Measurements from ENCODE around the gene DDAH1.
"Not testable (repeated sequence)": the region's sequence is repeated elsewhere in the genome, so short reads cannot be mapped to it uniquely, and the experiment has no call there.

The DDAH1 gene

DNA sequence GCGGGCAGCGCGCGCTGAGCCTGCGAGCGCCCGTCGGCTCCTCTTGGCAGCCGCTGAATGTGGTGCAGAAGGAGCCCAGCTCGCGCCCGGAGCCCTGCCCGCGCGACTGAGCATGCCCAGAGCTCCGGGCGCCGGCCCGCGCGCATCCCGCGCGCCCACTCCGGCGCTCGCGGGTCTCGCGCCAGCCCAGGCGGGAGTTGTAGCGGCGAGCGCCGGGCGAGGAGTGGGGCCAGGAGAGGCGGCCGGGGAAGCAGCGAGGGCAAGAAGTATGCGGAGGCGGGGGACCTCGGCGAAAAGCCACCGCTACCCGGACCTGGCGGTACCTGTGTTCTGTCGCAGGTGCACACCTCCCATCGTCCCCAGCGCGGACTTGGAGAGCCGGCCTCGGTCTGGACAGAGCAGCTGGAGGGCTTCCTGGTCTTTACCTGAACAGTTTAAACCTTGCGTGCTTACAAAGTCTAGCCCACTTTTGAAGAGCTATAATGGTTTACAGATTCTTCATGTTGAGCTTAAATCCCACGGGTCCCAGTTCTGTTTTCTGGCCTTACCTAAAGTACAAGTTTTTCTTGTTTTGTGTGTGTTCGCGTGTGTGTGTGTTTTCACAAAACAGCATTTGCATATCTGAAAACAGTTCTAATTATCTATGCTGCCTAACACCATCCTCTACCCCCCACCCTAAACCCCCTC, at the start of gene DDAH1:
Gene DDAH1 (minus strand): TSS at position 61 of the 687 bp plus-strand sequence. CDS start 114 bp downstream, outside the sequence.
- no peak for DNase-seq

DNA sequence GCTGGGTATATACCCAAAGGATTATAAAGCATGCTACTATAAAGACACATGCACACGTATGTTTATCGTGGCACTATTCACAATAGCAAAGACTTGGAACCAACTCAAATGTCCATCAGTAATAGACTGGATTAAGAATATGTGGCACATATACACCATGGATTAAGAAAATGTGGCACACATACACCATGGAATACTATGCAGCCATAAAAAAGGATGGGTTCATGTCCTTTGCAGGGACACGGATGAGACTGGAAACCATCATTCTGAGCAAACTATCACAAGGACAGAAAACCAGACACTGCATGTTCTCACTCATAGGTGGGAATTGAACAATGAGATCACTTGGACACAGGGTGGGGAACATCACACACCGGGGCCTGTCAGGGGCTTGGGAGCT, 49.0 kb upstream of the DDAH1 start:
- DNase-seq, result not testable (repeated sequence)

DNA sequence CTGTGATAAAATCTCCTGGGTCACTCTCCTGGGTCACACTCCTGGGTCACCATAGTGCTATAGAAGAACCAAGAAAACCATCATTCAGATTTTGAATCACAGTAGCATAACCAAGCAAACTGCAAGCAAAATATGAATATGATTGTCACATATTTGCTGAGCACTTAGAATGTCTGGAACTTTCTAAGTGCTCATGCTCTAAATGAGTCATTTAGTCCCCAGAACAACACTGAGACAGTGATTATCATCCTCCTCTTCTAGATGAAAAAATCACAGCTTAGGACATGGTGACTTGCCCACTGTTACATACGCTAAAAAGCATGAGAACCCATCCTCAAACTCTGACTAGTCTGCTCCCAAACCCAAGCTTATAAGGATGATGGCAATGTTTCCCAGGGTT, 39.5 kb upstream of the DDAH1 start:
- DNase-seq, result no peak

DNA sequence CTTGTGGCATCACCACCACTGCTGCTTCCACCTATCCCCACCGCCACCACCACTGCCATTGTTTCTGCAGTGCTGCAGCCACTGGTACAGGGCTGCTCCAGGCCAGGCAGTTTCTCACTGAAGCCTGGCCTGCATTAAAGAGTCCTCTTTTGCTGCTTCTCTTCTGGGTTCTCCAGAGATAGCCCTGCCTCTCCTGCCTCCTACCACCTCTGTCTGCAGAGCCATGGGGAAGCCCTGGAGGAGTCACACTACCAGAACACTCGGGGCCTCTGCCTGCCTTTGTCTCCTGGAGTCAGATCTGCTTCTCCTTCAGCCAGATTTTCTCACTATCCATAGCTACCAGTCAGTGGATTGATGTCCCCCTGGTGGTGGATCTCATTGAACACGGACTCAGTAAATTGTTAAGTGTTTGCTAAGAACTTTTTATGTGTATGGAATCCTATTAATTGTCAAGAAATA, 37.7 kb upstream of the DDAH1 start:
- no peak for DNase-seq

DNA sequence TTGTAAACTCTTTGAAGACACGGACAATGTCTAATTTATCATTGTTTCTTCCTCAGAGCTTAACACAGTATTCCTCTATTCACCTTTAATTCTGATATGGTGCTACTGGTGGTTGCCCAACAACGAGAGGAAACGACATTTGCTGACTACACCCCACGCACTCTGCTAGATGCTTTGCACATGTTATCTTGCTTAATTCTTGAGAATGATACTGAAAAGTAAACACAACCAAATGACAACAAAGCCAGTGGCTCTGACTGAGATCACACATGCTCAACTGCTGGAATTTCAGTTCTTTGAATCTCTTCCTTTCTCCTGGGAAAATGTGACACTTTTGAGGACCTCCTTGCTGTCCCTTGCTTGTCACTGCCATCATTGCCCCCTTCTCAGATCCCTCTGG, 37.2 kb upstream of the DDAH1 start:
- no peak for DNase-seq

DNA sequence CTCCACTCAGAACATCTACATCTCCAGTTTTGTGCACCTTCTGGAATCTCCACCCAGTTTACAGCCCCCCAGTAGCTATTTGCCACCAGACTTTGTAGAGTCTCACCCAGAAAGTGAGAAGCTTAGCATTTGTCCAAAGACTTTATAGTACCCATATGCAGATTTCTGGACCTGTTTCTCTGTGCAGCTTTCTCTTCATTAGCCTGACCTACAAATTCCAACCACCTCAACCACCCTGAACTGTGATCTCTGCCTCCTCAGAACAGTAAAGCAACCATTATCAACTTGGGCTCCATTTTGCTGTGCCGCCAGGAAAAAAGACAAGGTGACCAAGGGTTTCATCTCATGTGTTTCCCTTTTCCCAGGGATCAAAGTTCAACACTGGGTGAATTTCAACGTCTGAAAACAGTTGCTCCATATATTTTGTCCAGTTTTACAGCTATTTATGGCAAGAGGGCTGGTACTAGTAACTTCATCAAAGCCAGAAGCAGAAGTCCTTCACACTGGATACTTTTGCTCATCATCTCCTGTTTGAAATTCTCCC, 36.5 kb upstream of the DDAH1 start:
- no peak for DNase-seq

DNA sequence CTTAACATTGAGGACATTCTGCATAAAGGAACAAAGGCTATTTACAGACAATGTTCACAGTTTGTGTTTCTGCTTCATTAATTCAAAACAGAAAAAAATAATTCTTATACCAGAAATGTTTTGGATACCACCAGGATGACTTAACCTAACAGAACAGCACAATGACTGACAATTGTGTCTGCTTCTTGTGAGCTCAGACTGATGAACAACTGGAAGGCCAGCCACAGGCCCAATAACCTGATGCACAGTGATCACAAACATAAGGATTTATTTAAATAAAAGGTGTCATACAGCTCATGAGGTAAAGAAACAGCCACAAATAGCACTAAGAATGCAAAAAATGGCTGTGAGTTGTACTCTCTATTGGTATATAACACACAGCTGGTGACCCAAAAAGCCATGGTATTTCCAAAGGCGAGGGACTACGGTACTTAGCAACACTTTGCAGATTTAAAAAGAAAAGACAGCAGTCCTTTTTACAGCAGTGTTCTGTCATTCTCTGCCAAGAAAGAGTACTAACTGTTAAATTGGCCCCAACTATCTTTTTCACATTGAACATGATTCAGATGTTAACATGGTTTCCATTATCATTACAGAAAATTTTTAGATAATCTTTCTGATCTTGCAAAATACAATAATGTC, 32.1 kb upstream of the DDAH1 start:
- DNase-seq, result no peak

DNA sequence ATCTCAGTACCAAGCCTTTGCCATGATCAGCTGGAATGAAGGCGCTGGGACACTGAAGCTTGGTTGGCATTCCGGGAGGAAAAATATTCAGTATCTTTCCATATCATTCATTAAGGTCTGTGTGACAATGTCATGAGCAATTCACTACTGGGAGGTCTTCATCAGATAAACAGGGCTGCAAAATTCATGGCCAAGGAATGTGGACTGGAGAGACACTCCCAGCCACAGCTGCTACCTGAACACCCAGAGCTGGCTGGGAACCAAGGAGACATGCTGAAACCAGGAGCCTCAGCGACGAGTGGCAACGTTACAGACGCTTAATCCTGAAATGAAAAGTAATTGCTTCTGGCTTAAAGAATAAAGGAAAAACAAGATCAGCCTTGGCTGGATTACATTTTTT, 30.6 kb upstream of the DDAH1 start:
- no peak for DNase-seq

DNA sequence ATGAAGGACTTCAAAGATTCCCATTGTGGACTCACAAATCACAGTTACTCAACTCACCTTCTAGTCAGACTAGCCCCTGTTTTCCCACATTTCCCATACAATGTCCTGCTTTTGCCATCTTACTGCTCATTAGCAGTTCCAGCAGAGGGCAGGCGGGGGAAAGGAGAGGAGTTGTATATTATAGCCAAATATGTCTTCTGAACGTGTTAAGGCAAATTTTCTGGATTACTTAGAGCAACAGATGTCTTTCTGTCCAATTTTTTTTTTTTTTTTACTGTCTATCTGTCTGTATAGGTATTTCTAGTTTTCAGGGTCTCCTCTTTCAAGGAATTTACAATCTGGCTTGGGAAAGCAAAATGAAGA, 29.9 kb upstream of the DDAH1 start:
- DNase-seq, result no peak

DNA sequence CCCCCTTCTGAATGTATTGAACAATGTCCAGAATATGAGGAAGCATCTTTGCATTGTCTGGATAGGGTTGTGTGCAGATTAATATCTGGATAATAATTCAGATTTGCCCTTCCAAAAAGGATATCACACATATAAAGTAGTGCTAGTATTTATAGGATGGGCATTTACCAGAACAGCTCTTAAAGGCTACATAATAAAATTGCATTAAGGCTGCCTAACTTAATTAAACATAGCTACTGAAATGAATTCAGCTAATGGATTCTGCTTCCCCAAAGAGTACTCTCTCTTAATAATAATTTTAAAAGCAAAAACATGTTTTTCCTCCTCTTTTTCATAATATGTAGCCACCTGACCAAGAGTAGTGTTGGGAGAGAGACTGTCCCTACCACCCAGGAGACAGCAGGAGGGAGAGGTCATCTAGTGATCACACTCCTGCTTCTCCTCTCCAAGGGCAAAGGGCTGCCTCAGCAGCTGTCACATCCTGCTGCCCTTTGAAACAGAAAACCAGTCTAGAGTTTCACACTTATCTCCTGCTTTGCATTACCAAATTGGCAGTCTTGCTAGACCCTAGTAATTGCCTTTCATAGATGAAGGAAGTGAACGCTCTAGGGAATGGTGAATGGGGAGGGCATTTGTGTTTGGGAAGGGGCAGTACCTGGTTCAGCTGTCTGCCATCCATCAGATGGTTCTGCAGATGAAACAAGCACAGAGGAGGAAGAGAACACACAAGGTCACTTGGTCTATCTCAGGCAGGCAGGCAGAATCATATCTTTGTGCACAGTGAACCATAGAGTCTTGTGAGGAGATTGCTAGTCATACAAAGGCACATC, 29.3 kb upstream of the DDAH1 start:
- DNase-seq, result no peak

DNA sequence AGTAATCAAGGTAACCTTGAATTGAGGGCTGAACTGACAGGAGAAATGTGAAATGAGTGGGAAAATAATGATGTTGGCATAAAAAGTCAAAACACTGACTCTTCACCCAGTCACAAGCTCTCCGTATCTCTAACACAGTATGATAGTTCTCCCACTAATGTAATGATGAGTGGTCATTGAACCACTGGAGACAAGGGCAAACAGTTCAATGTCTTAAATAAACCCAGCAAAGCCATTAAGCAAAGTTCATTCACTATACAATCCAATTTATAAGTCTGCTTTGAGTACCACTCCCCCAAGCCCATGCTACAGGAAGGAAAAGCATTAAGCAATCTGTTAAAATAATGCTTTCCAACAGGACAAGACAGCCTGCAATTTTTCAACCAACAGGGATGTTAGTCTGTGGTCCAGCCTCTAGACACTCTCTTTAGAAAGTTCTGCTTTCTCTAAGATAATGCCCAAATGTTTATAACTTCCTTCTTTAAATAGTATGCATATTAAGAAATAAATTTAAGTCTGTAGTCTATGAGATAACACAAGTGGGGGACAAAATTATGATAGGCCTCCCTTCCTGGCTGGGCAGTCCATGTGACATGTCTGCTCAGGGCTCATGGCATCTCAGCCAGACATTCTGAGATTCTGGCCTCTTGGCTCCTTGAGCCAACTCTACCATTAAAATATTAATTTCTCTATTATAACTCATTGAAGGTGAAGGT, 25.5 kb upstream of the DDAH1 start:
- DNase-seq, result no peak

DNA sequence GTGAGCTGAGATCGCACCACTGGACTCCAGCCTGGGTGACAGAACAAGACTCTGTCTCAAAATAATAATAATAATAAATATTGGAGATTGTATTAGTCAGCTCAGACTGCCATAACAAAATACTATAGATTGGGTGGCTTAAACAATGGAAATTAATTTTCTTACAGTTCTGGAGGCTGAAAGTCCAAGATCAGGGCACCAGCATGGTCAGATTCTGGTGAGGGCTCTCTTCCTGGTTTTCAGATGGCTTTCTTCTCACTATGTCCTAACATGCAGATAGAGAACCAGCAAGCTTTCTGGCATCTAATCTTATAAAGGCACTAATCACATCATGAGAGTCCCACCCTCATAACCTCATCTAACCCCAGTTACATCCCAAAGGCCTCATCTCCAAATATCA, 23.2 kb upstream of the DDAH1 start:
- no peak for DNase-seq

DNA sequence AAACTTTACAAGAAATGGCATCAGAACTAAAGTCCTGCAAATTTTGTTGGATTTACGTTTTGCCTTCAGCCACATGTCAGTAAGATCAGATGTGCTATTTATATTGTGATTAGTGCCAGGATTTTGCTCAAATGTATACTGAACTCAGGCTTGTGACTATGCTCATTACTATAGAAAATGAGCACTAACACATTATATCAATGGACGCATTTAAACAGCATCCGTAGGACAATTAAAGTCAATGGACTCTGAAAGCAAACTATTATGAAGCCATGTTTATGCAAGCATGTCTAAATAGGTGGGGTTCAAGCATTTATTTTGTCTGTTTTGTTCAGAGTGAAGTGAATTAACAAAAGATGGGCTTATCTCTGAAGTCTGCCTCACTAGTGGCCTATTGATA, 20.6 kb upstream of the DDAH1 start:
- DNase-seq, result no peak

DNA sequence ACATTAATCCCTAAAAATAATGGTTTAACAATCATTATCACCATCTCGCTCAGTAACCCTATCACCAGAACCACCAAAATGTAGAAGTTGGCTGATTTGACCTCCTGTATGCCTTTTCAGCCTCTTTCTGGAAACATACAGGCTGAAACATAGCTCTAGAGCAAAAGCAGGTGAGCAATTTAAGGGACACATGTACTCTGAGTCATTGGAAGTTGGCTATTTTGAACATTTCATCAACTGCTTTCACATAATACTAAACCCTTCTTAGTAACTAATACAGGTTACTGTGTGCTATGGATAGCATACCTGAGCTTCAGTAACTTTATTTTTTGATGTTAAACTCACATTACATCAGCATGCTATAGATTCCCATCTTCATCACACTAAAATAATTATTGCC, 19.8 kb upstream of the DDAH1 start:
- DNase-seq, result no peak

DNA sequence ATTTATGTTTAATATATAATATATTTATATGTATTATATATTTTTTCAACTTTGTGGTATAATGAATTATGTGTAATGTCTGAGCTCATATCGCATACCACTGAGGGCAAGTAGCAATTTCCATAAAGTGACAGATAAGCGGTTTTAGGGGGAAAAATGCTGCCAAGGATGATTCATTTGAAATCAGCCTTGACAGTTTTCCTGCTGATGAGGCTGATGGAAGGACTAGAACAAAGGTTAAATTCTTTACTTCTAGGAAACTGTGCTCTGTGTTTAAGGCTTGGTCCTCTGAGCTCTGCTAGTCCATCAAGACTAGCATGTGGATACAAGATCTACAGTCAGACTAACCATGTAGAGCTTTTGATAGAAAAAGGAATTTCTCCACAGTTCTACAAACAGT, 19.3 kb upstream of the DDAH1 start:
- DNase-seq, result no peak

DNA sequence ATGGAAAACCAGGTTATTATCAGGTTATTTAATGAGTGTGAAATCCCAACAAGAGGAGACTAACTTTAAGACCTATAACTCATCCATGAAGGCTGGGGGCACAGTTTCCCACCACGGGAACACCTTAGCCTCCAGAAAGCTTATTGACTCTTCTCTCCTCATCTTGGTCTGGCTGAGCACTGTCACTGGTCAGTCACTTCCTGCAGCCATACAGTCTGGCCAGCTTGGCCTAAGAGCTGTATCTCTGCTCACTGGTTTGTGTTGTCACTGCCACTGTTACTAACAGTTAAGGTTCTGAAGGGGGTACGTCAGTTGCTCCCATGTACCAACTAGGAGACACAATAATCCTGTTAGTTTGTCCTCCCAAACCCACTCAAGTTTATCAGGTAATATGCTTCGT, 16.7 kb upstream of the DDAH1 start:
- no peak for DNase-seq

DNA sequence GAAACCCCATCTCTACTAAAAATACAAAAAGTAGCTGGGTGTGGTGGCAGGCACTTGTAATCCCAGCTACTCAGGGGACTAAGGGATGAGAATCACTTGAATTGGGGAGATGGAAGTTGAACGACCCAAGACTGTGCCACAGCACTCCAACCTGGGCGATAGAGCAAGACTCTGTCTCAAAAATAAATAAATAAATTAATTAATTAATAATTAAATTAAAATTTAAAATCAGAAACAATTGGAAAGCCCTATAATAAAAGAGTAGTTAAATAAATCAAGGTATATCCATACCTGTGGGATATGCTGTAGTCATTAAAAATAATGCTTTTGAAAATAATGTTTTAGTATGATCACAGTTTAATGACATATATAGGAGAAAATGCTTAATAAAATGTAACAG, 15.6 kb upstream of the DDAH1 start:
- DNase-seq, result no peak

DNA sequence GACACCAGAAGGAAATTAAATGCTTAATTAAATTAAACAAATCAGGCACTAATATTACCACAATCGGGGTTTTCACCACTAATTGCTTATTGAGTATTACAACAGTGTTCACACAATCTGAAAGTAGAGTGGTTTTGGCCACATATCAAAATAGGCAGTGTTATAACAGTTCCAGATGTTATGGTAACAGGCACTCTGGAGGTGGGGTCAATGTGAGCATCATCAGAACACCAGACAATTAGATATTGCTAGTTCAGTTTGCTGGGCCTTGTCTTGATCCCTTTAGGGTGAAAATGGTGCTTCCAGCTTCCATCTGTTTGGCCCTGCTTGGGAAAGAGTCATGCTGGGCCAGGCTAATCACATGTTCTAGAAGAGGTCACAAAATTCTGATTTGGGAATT, 14.5 kb upstream of the DDAH1 start:
- DNase-seq, result no peak

DNA sequence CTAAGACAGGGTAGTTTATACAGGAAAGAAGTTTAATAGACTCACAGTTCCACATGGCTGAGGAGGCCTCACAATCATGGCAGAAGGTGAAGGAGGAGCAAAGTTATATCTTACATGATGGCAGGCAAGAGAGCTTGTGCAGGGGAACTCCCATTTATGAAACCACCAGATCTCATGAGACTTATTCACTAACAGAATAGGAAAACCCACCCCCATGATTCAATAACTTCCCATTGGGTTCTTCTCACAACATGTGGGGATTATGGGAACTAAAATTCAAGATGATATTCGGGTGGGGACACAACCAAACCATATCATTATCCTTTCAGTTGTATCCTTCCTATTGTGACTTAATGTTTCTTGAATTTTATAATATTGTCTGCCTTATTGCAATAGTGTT, 13.4 kb upstream of the DDAH1 start:
- DNase-seq, result no peak

DNA sequence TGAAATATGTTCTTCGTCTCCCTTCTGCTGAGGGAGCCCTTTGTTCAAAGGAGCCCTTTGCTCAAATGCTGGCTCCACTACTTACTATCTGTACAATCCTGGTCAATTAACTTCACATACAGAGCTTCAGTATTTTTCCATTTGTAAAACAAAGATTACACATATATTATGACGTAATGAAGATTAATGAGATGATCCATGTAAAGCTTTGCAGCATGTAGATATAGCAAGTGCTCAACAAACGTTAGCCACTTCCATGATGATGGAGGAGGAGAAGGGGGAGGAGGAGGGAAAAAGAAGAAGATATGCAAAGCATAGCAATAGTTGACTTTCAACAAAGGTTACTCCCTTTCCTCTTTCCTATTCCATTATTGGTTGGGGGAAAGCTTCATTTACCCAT, 10.1 kb upstream of the DDAH1 start:
- no peak for DNase-seq

DNA sequence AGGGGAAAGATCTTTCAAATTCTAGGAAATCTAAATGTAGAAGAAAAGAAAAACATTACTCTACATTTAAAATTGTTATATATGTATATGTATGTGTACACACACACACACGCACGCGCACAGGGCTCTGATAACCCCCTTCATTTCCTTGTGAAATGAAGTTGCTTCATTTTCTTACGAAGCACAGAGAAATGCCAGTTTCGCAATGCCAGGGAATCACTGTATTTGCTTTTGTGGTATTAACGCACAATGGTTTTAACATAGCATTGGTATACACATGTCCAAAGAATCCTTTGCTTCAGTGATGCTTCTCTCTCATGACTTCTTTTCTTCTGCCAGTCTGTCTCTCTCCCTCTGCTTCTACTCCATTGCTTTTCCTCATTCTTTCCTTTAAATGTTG, 8.4 kb upstream of the DDAH1 start:
- DNase-seq, result no peak

DNA sequence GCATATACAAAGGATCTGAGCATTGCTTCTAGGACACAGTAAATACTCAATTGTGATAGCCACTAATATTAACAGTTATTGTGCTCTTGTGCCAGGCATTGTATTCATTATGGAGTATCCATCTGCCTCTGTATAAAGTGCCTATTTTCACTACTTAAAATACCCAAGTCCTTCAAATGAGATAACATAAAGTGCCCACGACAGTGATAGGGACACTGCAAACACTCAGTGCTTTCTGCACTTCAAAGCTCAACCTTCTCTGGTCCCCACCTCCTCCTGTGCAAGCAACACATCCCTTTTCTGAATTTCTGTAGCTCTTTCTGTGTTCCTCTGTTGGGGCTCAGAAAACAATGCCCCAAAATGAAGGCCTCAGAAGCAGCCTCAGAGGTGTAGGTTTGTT, 6.6 kb upstream of the DDAH1 start:
- DNase-seq, result no peak

DNA sequence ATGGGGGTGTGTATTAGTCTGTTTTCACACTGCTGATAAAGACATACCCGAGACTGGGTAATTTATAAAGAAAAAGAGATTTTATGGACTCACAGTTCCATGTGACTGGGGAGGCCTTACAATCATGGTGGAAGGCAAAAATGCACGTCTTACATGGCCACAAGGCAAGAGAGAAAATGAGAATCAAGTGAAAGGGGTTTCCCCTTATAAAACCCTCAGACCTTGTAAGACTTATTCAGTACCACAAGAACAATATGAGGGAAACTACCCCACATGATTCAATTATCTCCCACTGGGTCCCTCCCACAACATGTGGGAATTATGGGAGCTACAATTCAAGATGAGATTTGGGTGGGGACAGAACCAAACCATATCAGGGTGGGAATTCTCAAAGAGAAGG, 5.2 kb upstream of the DDAH1 start:
- not testable (repeated sequence) for DNase-seq
